Neural progenitor cell (in vitro differentiated cells): Measurements from ENCODE around the gene CD4.

Experiments
- EZH2 ChIP-seq: fragments of 200-600 bp; sonication (generic); IDR thresholded peaks from 2 replicates; pipeline ENCODE4 v1.6.1; 2017; ENCODE audit warnings: antibody characterized with exemption, mild to moderate bottlenecking, moderate library complexity
- TF ChIP-seq, protein P1 (sequence below): fragments of 200-600 bp; sonication (generic); IDR thresholded peaks from 2 replicates; pipeline ENCODE4 v1.5.1; 2017; ENCODE audit warnings: antibody characterized with exemption, mild to moderate bottlenecking

DNA sequence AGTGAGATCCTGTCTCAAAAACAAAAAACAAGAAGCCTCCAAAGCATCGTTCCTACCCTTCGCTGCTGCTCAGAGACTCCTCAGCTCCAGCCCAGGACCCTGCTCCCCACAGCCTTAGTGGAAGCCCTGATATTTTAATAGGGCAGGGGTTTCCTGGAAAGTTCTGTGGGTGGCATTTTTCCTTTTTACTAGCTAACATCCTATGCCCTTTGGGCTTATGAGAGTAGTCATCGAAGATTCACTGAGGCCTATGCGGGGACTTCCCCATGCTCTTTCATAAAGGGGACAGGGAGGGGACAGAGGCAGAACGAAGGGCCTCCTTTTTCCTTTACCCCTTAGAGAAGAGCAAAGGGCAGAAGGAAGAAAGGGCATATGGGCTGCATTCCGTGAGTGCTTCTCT is 8.8 kb upstream of the CD4 start:
- TF ChIP-seq, protein P1, sequence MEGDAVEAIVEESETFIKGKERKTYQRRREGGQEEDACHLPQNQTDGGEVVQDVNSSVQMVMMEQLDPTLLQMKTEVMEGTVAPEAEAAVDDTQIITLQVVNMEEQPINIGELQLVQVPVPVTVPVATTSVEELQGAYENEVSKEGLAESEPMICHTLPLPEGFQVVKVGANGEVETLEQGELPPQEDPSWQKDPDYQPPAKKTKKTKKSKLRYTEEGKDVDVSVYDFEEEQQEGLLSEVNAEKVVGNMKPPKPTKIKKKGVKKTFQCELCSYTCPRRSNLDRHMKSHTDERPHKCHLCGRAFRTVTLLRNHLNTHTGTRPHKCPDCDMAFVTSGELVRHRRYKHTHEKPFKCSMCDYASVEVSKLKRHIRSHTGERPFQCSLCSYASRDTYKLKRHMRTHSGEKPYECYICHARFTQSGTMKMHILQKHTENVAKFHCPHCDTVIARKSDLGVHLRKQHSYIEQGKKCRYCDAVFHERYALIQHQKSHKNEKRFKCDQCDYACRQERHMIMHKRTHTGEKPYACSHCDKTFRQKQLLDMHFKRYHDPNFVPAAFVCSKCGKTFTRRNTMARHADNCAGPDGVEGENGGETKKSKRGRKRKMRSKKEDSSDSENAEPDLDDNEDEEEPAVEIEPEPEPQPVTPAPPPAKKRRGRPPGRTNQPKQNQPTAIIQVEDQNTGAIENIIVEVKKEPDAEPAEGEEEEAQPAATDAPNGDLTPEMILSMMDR = no peak
- no peak for TF ChIP-seq EZH2
